Psoas muscle (tissue), 8 donors: ENCODE measurements around the gene PPP1R15B. TPM values are rescaled to one million over a fixed set of nuclear protein-coding genes. Genes with fewer than 3 reads are reported as not detected.
A peak's percentile ranks its signal among the peaks of the same experiment; 100 is the strongest.

ENCODE experiments used
- ATAC-seq, 4 donors: fragments of 200-7000 bp; cut with Tn5 transposase; one replicate each; pipeline ENCODE4 v1.9.1; 2020; ENCODE audit warnings: moderate library complexity in 3 of 4, mild to moderate bottlenecking in 2 of 4
- DNase-seq, 2 donors: peaks; one replicate each; pipeline ENCODE4 v3.0.0-alpha.2; 2020
- H3K27ac ChIP-seq: fragments of 200-600 bp; one replicate; pipeline ENCODE4 v1.8.0; 2022
- H3K27me3 ChIP-seq, 3 donors: fragments of 200-600 bp in 1 of 3; one replicate each; pipeline versions ENCODE4 v1.6.1 to v1.8.0; 2013 to 2022; ENCODE audit warnings: low read length in 2 of 3, mild to moderate bottlenecking in 2 of 3, moderate library complexity in 1 of 3; ENCODE audit not compliant: insufficient read depth in 3 of 3
- H3K36me3 ChIP-seq, 2 donors: fragments of 200-600 bp in 1 of 2; one replicate each; pipeline versions ENCODE4 v1.6.1 to v1.8.0; 2013 to 2022; ENCODE audit warnings: low read depth in 1 of 2, mild to moderate bottlenecking in 1 of 2, moderate library complexity in 1 of 2; ENCODE audit not compliant: insufficient read depth in 1 of 2
- H3K4me1 ChIP-seq: fragments of 200-600 bp; one replicate; pipeline ENCODE4 v1.8.0; 2022
- H3K4me3 ChIP-seq: fragments of 200-600 bp; one replicate; pipeline ENCODE4 v1.8.0; 2022; ENCODE audit warnings: mild to moderate bottlenecking
- H3K9me3 ChIP-seq: fragments of 200-600 bp; one replicate; pipeline ENCODE4 v1.8.0; 2022
- WGBS, 3 donors: extraction: QIAGEN DNeasy Blood & Tissue Kit; methylation state at CpG; one replicate each; pipeline versions ENCODE4 v1.1.6 to v1.1.7; 2013; 5-methylcytosine and 5-hydroxymethylcytosine counted together
- intact Hi-C, 2 donors: fragments of 100-400 bp; cut with DNase I; formaldehyde crosslinking; loops; one replicate each; pipeline versions ENCODE4 v1.11.0 to v1.14.2; 2022
- polyA plus RNA-seq, 3 donors: library from polyadenylated mRNA; stranded (reverse); fragments of 200-250 nt; gene quantifications; one replicate each; pipeline ENCODE4 v1.2.3, GENCODE V29; 2013
- total RNA-seq, 4 donors: library from RNA; stranded (reverse); fragmentation: NEBNext Ultra II Directional in 2 of 4; extraction: Animal tissue kit (Norgen Biotek cat#: 25700) in 2 of 4; gene quantifications; one replicate each; pipeline versions ENCODE4 v1.2.1 to v1.2.4, GENCODE V29; 2021 to 2023
- TF ChIP-seq, protein P1 (sequence below): fragments of 200-600 bp; IDR thresholded peaks from one replicate; pipeline ENCODE4 v1.8.0; 2022; ENCODE audit warnings: antibody characterized with exemption
- donor health status: healthy with polysubstance abuse.
- donor health status: DM: no; HTN: no; CAD: no; lungs with moderate emphysema.
- donor health status: Bipolar disorder and iron deficiency.
- donor health status: healthy.
- donor health status: DM: yes; HTN: yes; CAD: no.
- donor health status: DM: no; HTN: no; CAD: no.
- donor health status: DM: no; HTN: no; CAD: no.
- donor health status: DM: yes; HTN: yes; CAD: no.

Gene PPP1R15B
- total and polyA plus RNA-seq, 7 donors = 12.2 to 35.2 (median 19.3) TPM

DNA sequence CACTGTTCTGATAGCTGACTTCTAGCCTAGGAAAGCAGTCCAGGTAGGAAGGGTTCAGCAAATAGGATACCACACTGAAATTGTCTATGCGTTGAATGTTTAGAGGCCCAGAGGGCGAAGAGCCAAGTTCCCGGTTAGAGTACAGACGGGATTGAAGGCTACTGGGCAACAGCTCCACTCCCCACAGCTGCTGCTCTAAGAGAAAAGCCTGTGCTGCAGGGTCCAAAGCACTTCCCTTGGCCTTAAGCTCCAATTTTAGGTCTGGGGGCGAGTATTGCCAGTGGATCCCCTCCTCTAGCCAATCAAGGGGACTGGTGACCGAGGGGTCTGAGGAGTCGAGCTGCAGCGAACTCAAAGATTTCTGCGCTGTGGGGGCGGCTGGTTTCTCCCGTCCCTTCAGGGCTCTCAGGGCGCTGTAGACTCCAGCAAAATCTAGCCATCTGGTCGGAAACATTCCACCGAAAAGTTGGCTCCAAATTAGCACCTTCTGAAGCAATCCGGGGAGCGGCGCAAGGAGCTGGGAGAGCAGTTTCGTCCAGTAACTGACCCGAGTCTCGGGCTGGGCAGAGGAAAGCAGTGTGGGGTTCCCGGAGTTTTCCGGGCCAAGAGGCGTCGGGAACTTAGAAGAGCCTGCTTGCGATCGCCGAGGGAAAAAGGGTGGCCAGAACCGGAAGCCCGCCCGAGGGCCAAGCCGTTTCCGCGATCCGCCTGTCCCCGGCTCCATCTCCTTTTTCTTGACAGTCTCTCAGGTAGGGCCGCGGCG is 748 bp downstream of the PPP1R15B start:
- intact Hi-C loops = no loop called here
- WGBS, 3 donors = 0 to 1% (median 0%) methylated on average over 37 to 38 of the region's 38 CpGs

DNA sequence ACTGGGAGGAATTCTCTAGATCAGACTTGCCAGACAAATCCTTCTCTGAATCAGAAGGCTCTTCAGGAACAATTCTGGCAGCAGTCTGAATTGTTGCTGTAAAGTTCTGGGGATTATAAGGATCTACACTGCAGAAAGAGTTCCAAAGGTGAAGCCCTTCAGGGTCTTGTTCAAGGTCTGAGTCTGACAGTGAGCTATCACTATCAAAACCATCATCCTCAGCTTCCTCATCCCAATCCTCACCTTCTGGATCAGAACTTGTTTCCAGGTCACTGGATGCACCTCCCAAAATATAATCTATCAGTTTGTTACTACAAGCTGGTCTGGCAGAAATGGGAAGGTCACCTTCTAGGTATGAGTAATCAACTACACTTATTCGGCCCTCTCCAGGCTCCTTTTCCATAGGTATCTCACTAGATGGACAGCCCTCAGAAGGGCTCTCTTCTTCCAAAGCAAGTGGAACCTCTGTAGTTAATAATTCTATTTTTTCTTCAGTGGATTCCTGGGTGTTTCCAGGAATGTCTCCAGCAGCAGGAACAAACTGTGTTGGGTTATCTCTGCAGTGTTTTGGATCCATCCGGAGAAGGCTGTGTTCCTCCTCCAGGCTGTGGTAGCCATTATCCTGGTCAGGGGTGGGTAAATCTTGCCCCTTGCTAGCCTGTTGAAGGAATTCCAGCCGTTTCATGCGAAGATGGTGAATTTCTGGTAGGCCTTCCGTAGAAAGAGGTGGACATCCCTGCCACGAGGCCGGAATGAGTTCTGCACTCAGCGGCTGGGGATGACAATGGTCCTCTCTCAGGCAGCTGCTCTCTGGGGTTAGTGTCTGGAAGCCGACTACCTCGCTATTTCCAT is 1.6 kb downstream of the PPP1R15B start:
- TF ChIP-seq, protein P1, sequence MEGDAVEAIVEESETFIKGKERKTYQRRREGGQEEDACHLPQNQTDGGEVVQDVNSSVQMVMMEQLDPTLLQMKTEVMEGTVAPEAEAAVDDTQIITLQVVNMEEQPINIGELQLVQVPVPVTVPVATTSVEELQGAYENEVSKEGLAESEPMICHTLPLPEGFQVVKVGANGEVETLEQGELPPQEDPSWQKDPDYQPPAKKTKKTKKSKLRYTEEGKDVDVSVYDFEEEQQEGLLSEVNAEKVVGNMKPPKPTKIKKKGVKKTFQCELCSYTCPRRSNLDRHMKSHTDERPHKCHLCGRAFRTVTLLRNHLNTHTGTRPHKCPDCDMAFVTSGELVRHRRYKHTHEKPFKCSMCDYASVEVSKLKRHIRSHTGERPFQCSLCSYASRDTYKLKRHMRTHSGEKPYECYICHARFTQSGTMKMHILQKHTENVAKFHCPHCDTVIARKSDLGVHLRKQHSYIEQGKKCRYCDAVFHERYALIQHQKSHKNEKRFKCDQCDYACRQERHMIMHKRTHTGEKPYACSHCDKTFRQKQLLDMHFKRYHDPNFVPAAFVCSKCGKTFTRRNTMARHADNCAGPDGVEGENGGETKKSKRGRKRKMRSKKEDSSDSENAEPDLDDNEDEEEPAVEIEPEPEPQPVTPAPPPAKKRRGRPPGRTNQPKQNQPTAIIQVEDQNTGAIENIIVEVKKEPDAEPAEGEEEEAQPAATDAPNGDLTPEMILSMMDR = no peak
- Histone ChIP-seq H3K4me3 (peak overlapping the region; percentile 93), H3K9me3 (no peaks in the 10 kb centered on the region), H3K4me1 (peaks cover 25% of the 10 kb centered on the region), H3K27ac (peak overlapping the region; percentile 98), H3K36me3 (peaks cover 0 to 27% of the 10 kb centered on the region in 2 donors), H3K27me3 (no peaks in the 10 kb centered on the region)
- 0% methylated on average over 10 of the region's 10 CpGs for WGBS, 3 donors
- intact Hi-C loops = no loop called here
- DNase-seq (no peak), ATAC-seq (peak in 2 of 4 donors; percentile 3 to 12)

More for the DNA sequence above, 748 bp downstream of the PPP1R15B start:
- H3K4me1 ChIP-seq = peaks cover 17% of the 10 kb centered on the region
- peak overlapping the region; percentile 98 for H3K27ac ChIP-seq
- peaks cover 0 to 22% of the 10 kb centered on the region in 2 donors for H3K36me3 ChIP-seq
- H3K27me3 ChIP-seq = no peaks in the 10 kb centered on the region
- TF ChIP-seq, protein P1 = no peak
- ATAC-seq (peak; percentile 34 to 60 (median 41)), DNase-seq (peak; percentile 52 to 81)
- peak overlapping the region; percentile 93 for H3K4me3 ChIP-seq
- H3K9me3 ChIP-seq = no peaks in the 10 kb centered on the region

DNA sequence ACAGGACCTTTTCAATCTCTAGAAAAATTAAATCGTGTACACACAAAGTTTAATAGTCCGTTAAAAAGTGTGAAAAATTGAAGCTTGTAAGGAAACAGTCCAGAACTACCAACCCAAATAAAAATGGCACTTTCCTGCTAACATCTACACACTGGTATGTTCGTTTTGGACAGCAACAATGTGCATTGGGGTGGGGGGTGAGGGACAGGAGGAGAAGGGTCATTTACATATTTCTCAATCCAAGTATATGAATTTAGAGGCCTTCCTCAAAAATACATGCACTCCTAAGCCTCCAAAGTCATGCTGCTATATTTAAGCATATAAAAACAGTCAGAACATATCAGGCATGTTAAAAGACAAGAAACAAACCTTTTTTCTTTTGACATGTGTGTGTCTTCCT is 2.5 kb downstream of the PPP1R15B start:
- DNase-seq = no peak
- 0 to 1% (median 0%) methylated on average over 3 of the region's 3 CpGs for WGBS, 3 donors
- H3K27me3 ChIP-seq = no peaks in the 10 kb centered on the region
- H3K4me1 ChIP-seq = peaks cover 33% of the 10 kb centered on the region
- ATAC-seq = no peak
- TF ChIP-seq, protein P1 = no peak
- no peaks in the 10 kb centered on the region for H3K9me3 ChIP-seq
- peak overlapping the region; percentile 98 for H3K27ac ChIP-seq
- intact Hi-C loops = no loop called here
- peaks cover 0 to 30% of the 10 kb centered on the region in 2 donors for H3K36me3 ChIP-seq
- peak overlapping the region; percentile 93 for H3K4me3 ChIP-seq

DNA sequence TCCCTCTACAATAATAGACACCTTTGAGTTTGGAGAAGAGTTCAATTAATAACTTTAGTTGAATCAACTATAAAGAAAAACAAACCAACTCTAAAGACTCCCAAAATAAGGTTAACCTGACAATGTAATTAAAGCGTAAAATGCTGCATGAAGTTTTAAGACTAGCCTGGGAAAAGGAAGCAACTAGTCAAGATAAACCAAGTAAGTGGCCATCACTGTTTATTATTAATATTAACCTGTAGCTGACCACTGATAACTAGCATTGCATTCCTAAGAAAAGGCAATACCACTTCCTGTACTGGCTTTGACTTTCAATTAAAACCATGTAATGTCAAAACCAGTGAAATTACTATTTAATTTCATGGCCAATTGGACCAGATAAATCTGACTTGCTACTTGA is 3.0 kb downstream of the PPP1R15B start:
- no peaks in the 10 kb centered on the region for H3K9me3 ChIP-seq
- DNase-seq (no peak), ATAC-seq (no peak)
- TF ChIP-seq, protein P1 = no peak
- H3K4me3 ChIP-seq = peak overlapping the region; percentile 93
- H3K27ac ChIP-seq = peak overlapping the region; percentile 98
- intact Hi-C loops = no loop called here
- peaks cover 33% of the 10 kb centered on the region for H3K4me1 ChIP-seq
- H3K36me3 ChIP-seq = peaks cover 5 to 35% of the 10 kb centered on the region in 2 donors
- 3 to 18% (median 6%) methylated on average over 1 of the region's 1 CpG for WGBS, 3 donors
- no peaks in the 10 kb centered on the region for H3K27me3 ChIP-seq
